Measurements from ENCODE around the gene ST6GAL2.

Gene ST6GAL2

GRCh38 chr2:106885971-106886915, at the start of gene ST6GAL2:
ST6GAL2 (minus strand) TSS chr2:106886167; CDS start chr2:106843977, 42,190 bp downstream.
- no peak for DNase-seq

GRCh38 chr2:106932644-106933043, 46.7 kb upstream of the ST6GAL2 start:
- DNase-seq, result no peak

GRCh38 chr2:106931717-106932335, 45.9 kb upstream of the ST6GAL2 start:
- DNase-seq, result no peak

GRCh38 chr2:106921451-106921850, 35.5 kb upstream of the ST6GAL2 start:
- no peak for DNase-seq

GRCh38 chr2:106919012-106919411, 33.0 kb upstream of the ST6GAL2 start:
- DNase-seq, result no peak

- no peak for DNase-seq
Observed at GRCh38 chr2:106904242-106904641, 18.3 kb upstream of the ST6GAL2 start.

GRCh38 chr2:106899786-106900530, 14.0 kb upstream of the ST6GAL2 start:
- no peak for DNase-seq

GRCh38 chr2:106894545-106894944, 8.6 kb upstream of the ST6GAL2 start:
- no peak for DNase-seq

GRCh38 chr2:106892048-106892447, 6.1 kb upstream of the ST6GAL2 start:
- no peak for DNase-seq

GRCh38 chr2:106890606-106891005, 4.6 kb upstream of the ST6GAL2 start:
- DNase-seq, result no peak

- DNase-seq, result no peak
Observed at GRCh38 chr2:106886916-106887758, 1.2 kb upstream of the ST6GAL2 start.

- DNase-seq, result no peak
Observed at GRCh38 chr2:106885329-106885728, 638 bp downstream of the ST6GAL2 start.

- DNase-seq, result no peak
Observed at GRCh38 chr2:106882673-106883072, 3.3 kb downstream of the ST6GAL2 start.

GRCh38 chr2:106878206-106878605, 7.8 kb downstream of the ST6GAL2 start:
- no peak for DNase-seq

- DNase-seq, result no peak
Observed at GRCh38 chr2:106876699-106877098, 9.3 kb downstream of the ST6GAL2 start.

GRCh38 chr2:106869512-106870275, 16.3 kb downstream of the ST6GAL2 start:
- no peak for DNase-seq

- no peak for DNase-seq
Observed at GRCh38 chr2:106868275-106868674, 17.7 kb downstream of the ST6GAL2 start.

GRCh38 chr2:106867196-106867953, 18.6 kb downstream of the ST6GAL2 start:
- no peak for DNase-seq

GRCh38 chr2:106866641-106867040, 19.3 kb downstream of the ST6GAL2 start:
- no peak for DNase-seq

GRCh38 chr2:106864051-106864450, 21.9 kb downstream of the ST6GAL2 start:
- no peak for DNase-seq

- DNase-seq, result no peak
Observed at GRCh38 chr2:106863387-106863786, 22.6 kb downstream of the ST6GAL2 start.
